HepG2 (cell line): ENCODE data around the gene PTMA. TPM values are rescaled to one million over a fixed set of nuclear protein-coding genes. Genes with fewer than 3 reads are reported as not detected.

Experiments used
- ATRX ChIP-seq: sonication (generic); formaldehyde crosslinking; IDR thresholded peaks from 2 replicates; pipeline ENCODE4 v1.4.0; 2020; ENCODE audit warnings: missing genetic modification reagents, borderline replicate concordance
- CAMTA2 ChIP-seq: sonication (generic); formaldehyde crosslinking; IDR thresholded peaks from 2 replicates; pipeline ENCODE4 v1.4.0; 2020; ENCODE audit warnings: mild to moderate bottlenecking, missing genetic modification reagents, borderline replicate concordance
- CREB1 ChIP-seq, 2 experiments: fragments of 450-650 bp in 1 of 2; IDR thresholded peaks; 2 replicates each; pipeline ENCODE4 v1.6.1; 2016 to 2017; ENCODE audit warnings: control low read depth in 1 of 2, mild to moderate bottlenecking in 1 of 2, missing compliant biosample characterization in 1 of 2, missing genetic modification characterization in 1 of 2
- FOSL2 ChIP-seq: sonication (generic); formaldehyde crosslinking; IDR thresholded peaks from 2 replicates; pipeline ENCODE4 v1.4.0; 2020; ENCODE audit warnings: missing genetic modification reagents
- FOXK1 ChIP-seq: sonication (generic); formaldehyde crosslinking; IDR thresholded peaks from 2 replicates; pipeline ENCODE4 v1.4.0; 2020; ENCODE audit warnings: low read depth, missing genetic modification reagents, borderline replicate concordance
- FOXM1 ChIP-seq: sonication (generic); formaldehyde crosslinking; IDR thresholded peaks from 2 replicates; pipeline ENCODE4 v1.5.0; 2020; ENCODE audit warnings: missing genetic modification reagents
- GABPA ChIP-seq, 2 experiments: IDR thresholded peaks; 2 replicates each; pipeline ENCODE4 v1.6.1; 2011 to 2016; ENCODE audit warnings: low read depth in 2 of 2, low read length in 1 of 2, missing biosample characterization in 1 of 2, missing genetic modification characterization in 1 of 2
- HIVEP1 ChIP-seq: sonication (generic); formaldehyde crosslinking; IDR thresholded peaks from 2 replicates; pipeline ENCODE4 v1.4.0; 2020; ENCODE audit warnings: mild to moderate bottlenecking, missing genetic modification reagents
- MAFK ChIP-seq, 2 experiments: IDR thresholded peaks in 1 of 2; conservative IDR thresholded peaks in 1 of 2; 2 replicates each; pipeline ENCODE4 v1.6.1; 2011; ENCODE audit warnings: improper control_type of control experiment in 2 of 2, low read length in 2 of 2
- MXD4 ChIP-seq: IDR thresholded peaks from 2 replicates; pipeline ENCODE4 v1.6.1; 2016; ENCODE audit warnings: mild to moderate bottlenecking, missing biosample characterization, missing genetic modification reagents
- NFE2 ChIP-seq: sonication (generic); formaldehyde crosslinking; IDR thresholded peaks from 2 replicates; pipeline ENCODE4 v1.4.0; 2020; ENCODE audit warnings: missing genetic modification reagents
- POLR2AphosphoS2 ChIP-seq: IDR thresholded peaks from 2 replicates; pipeline ENCODE4 v1.6.1; 2011; ENCODE audit warnings: low read depth, low read length, improper control_type of control experiment
- YEATS4 ChIP-seq: sonication (generic); formaldehyde crosslinking; IDR thresholded peaks from 2 replicates; pipeline ENCODE4 v1.4.0; 2020; ENCODE audit warnings: missing genetic modification reagents, borderline replicate concordance
- ZNF207 ChIP-seq: fragments of 450-650 bp; IDR thresholded peaks from 2 replicates; pipeline ENCODE4 v1.6.1; 2016; ENCODE audit warnings: antibody characterized with exemption, borderline replicate concordance
- ZNF264 ChIP-seq: sonication (generic); formaldehyde crosslinking; IDR thresholded peaks from 2 replicates; pipeline ENCODE4 v1.4.0; 2020; ENCODE audit warnings: missing genetic modification reagents
- ZNF274 ChIP-seq: sonication (generic); formaldehyde crosslinking; IDR thresholded peaks from 2 replicates; pipeline ENCODE4 v1.5.1; 2020; ENCODE audit warnings: mild to moderate bottlenecking, missing genetic modification reagents
- ZNF30 ChIP-seq: sonication (generic); formaldehyde crosslinking; IDR thresholded peaks from 2 replicates; pipeline ENCODE4 v1.5.0; 2020; ENCODE audit warnings: mild to moderate bottlenecking, missing genetic modification reagents
- ZNF747 ChIP-seq: sonication (generic); formaldehyde crosslinking; IDR thresholded peaks from 2 replicates; pipeline ENCODE4 v1.8.1; 2023; ENCODE audit warnings: missing genetic modification reagents, mild to moderate bottlenecking, borderline replicate concordance
- ZNF782 ChIP-seq: sonication (generic); formaldehyde crosslinking; IDR thresholded peaks from 2 replicates; pipeline ENCODE4 v1.4.0; 2020; ENCODE audit warnings: missing genetic modification reagents, mild to moderate bottlenecking, borderline replicate concordance
- ZSCAN22 ChIP-seq: sonication (generic); formaldehyde crosslinking; IDR thresholded peaks from 2 replicates; pipeline ENCODE4 v1.4.0; 2020; ENCODE audit warnings: mild to moderate bottlenecking, missing genetic modification reagents
- polyA plus RNA-seq, 8 experiments: library from polyadenylated mRNA; depleted of rRNA in 3 of 8; stranded (reverse) in 7 of 8; unstranded in 1 of 8; fragments of >200 nt; fragmentation: Illumina TruSeq in 4 of 8; extraction: Trizol in 4 of 8; gene quantifications; 2 replicates each; pipeline versions ENCODE4 v1.2.1 to v1.2.3, GENCODE V29; 2011 to 2016; ENCODE audit warnings: low read depth in 4 of 8, missing spikeins in 1 of 8, mixed read lengths in 1 of 8; ENCODE audit not compliant: insufficient read depth in 1 of 8
- total RNA-seq, 5 experiments: library from RNA; depleted of rRNA; stranded (reverse); fragments of >200 nt; fragmentation: Illumina TruSeq; extraction: Trizol; gene quantifications; 2 replicates each; pipeline ENCODE4 v1.2.3, GENCODE V29; 2016; ENCODE audit warnings: low read depth in 1 of 5
- TF ChIP-seq, protein P1 (sequence below): sonication (generic); formaldehyde crosslinking; IDR thresholded peaks from 2 replicates; pipeline ENCODE4 v1.5.1; 2020; ENCODE audit warnings: mild to moderate bottlenecking, missing genetic modification reagents, borderline replicate concordance
- TF ChIP-seq, protein P2 (sequence below): sonication (generic); formaldehyde crosslinking; IDR thresholded peaks from 2 replicates; pipeline ENCODE4 v1.4.0; 2020; ENCODE audit warnings: missing genetic modification reagents, borderline replicate concordance
- TF ChIP-seq, protein P3 (sequence below): sonication (generic); formaldehyde crosslinking; IDR thresholded peaks from 2 replicates; pipeline ENCODE4 v1.5.0; 2020; ENCODE audit warnings: missing genetic modification reagents
- TF ChIP-seq, protein P4 (sequence below): sonication (generic); formaldehyde crosslinking; IDR thresholded peaks from 2 replicates; pipeline ENCODE4 v1.5.0; 2020; ENCODE audit warnings: mild to moderate bottlenecking, missing genetic modification reagents, moderate library complexity

PTMA gene
- total and polyA plus RNA-seq, 2 of the 13 experiments (the other 11 are each of a cell fraction or from before 2014, with no cell fraction given) = 190 to 1,086 TPM

DNA sequence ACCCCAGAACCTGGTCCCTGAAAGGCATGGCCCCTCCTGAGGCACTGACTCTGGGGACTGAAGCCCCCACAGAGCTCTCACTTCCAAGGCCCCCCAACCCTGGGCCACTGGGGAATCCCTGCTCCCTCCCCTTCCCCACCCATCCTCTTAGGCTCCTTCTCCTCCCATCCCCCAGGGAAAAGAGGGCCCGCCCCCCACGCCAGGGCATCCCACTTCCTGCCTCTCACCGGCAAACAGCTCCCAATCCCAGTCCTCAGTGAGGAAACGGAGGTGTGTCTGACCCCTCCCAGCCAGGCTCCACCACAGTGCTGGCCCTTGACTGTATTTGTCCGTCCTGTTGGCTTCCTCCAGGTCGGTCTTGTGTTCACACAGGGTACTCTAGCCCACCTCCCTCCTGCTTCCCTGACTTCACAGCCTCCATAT lies 35.0 kb upstream of the PTMA start (continued):
- no peak for TF ChIP-seq NFE2 (CRISPR knock-in tag)
- TF ChIP-seq FOXM1 (CRISPR knock-in tag) = no peak
- TF ChIP-seq, protein P1, sequence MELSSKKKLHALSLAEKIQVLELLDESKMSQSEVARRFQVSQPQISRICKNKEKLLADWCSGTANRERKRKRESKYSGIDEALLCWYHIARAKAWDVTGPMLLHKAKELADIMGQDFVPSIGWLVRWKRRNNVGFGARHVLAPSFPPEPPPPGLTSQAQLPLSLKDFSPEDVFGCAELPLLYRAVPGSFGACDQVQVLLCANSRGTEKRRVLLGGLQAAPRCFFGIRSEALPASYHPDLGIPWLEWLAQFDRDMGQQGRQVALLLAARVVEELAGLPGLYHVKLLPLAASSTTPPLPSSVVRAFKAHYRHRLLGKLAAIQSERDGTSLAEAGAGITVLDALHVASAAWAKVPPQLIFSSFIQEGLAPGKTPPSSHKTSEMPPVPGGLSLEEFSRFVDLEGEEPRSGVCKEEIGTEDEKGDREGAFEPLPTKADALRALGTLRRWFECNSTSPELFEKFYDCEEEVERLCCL (CRISPR knock-in tag) = no peak
- TF ChIP-seq CREB1 (IDR thresholded peaks at IDR 0.05) = no peak
- TF ChIP-seq CREB1 (CRISPR knock-in tag; IDR thresholded peaks at IDR 0.05) = no peak
- no peak; the same call in 1 of the 2 replicates for TF ChIP-seq FOSL2
- TF ChIP-seq GABPA (IDR thresholded peaks at IDR 0.05; ENCODE audit: low read depth, low read length) = peak; percentile 17; the same call in 1 of the 2 replicates
- TF ChIP-seq GABPA (CRISPR knock-in tag; IDR thresholded peaks at IDR 0.05; ENCODE audit: low read depth) = peak; percentile 72
- no peak for TF ChIP-seq FOXK1
- TF ChIP-seq ZNF207 = no peak
- no peak for TF ChIP-seq ZNF274 (CRISPR knock-in tag)
- TF ChIP-seq ATRX (CRISPR knock-in tag) = no peak
- TF ChIP-seq YEATS4 (CRISPR knock-in tag) = 0 out of 2 replicates have a peak, but pooled peaks have one; percentile 23
- no peak for TF ChIP-seq ZNF264 (CRISPR knock-in tag)
- no peak for TF ChIP-seq POLR2AphosphoS2
- TF ChIP-seq HIVEP1 (CRISPR knock-in tag) = no peak
- no peak for TF ChIP-seq ZNF747 (CRISPR knock-in tag)
- TF ChIP-seq MAFK (conservative IDR thresholded peaks at IDR 0.05 in 1 of 2, IDR thresholded peaks at IDR 0.05 in 1 of 2; ENCODE audit: low read length in 2 of 2) = no peak
- TF ChIP-seq ZSCAN22 (CRISPR knock-in tag) = no peak
- TF ChIP-seq, protein P2, sequence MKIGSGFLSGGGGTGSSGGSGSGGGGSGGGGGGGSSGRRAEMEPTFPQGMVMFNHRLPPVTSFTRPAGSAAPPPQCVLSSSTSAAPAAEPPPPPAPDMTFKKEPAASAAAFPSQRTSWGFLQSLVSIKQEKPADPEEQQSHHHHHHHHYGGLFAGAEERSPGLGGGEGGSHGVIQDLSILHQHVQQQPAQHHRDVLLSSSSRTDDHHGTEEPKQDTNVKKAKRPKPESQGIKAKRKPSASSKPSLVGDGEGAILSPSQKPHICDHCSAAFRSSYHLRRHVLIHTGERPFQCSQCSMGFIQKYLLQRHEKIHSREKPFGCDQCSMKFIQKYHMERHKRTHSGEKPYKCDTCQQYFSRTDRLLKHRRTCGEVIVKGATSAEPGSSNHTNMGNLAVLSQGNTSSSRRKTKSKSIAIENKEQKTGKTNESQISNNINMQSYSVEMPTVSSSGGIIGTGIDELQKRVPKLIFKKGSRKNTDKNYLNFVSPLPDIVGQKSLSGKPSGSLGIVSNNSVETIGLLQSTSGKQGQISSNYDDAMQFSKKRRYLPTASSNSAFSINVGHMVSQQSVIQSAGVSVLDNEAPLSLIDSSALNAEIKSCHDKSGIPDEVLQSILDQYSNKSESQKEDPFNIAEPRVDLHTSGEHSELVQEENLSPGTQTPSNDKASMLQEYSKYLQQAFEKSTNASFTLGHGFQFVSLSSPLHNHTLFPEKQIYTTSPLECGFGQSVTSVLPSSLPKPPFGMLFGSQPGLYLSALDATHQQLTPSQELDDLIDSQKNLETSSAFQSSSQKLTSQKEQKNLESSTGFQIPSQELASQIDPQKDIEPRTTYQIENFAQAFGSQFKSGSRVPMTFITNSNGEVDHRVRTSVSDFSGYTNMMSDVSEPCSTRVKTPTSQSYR (CRISPR knock-in tag) = peak; percentile 9; the same call in 1 of the 2 replicates
- 0 out of 2 replicates have a peak, but pooled peaks have one; percentile 11 for TF ChIP-seq MXD4 (CRISPR knock-in tag)
- TF ChIP-seq, protein P3, sequence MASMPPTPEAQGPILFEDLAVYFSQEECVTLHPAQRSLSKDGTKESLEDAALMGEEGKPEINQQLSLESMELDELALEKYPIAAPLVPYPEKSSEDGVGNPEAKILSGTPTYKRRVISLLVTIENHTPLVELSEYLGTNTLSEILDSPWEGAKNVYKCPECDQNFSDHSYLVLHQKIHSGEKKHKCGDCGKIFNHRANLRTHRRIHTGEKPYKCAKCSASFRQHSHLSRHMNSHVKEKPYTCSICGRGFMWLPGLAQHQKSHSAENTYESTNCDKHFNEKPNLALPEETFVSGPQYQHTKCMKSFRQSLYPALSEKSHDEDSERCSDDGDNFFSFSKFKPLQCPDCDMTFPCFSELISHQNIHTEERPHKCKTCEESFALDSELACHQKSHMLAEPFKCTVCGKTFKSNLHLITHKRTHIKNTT (CRISPR knock-in tag) = no peak
- TF ChIP-seq CAMTA2 (CRISPR knock-in tag) = no peak
- TF ChIP-seq, protein P4, sequence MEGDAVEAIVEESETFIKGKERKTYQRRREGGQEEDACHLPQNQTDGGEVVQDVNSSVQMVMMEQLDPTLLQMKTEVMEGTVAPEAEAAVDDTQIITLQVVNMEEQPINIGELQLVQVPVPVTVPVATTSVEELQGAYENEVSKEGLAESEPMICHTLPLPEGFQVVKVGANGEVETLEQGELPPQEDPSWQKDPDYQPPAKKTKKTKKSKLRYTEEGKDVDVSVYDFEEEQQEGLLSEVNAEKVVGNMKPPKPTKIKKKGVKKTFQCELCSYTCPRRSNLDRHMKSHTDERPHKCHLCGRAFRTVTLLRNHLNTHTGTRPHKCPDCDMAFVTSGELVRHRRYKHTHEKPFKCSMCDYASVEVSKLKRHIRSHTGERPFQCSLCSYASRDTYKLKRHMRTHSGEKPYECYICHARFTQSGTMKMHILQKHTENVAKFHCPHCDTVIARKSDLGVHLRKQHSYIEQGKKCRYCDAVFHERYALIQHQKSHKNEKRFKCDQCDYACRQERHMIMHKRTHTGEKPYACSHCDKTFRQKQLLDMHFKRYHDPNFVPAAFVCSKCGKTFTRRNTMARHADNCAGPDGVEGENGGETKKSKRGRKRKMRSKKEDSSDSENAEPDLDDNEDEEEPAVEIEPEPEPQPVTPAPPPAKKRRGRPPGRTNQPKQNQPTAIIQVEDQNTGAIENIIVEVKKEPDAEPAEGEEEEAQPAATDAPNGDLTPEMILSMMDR (CRISPR knock-in tag) = no peak
- no peak for TF ChIP-seq ZNF30 (CRISPR knock-in tag)
- TF ChIP-seq ZNF782 (CRISPR knock-in tag) = no peak
